GM18868 (cell line): Measurements from ENCODE around the gene SMARCA4.
A peak's percentile ranks its signal among the peaks of the same experiment; 100 is the strongest.
"Not testable (repeated sequence)": the region's sequence is repeated elsewhere in the genome, so short reads cannot be mapped to it uniquely, and the experiment has no call there.

Source experiments
- ATAC-seq: cut with Tn5 transposase; IDR thresholded peaks from one replicate; pipeline ENCODE4 v1.9.1; 2021; ENCODE audit warnings: mild to moderate bottlenecking, moderate library complexity; ENCODE audit not compliant: unreplicated experiment

Gene SMARCA4

GRCh38 chr19:11059511-11060358, 98.9 kb downstream of the SMARCA4 start:
- no peak for ATAC-seq

DNA sequence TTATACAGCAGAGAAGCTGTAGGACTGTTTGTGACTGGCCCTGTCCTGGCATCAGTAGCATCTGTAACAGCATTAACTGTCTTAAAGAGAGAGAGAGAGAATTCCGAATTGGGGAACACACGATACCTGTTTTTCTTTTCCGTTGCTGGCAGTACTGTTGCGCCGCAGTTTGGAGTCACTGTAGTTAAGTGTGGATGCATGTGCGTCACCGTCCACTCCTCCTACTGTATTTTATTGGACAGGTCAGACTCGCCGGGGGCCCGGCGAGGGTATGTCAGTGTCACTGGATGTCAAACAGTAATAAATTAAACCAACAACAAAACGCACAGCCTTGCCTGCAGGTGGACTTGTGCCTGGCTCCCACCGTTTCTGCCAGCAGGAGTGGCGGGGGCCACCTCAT, 101.1 kb downstream of the SMARCA4 start:
- no peak for ATAC-seq

DNA sequence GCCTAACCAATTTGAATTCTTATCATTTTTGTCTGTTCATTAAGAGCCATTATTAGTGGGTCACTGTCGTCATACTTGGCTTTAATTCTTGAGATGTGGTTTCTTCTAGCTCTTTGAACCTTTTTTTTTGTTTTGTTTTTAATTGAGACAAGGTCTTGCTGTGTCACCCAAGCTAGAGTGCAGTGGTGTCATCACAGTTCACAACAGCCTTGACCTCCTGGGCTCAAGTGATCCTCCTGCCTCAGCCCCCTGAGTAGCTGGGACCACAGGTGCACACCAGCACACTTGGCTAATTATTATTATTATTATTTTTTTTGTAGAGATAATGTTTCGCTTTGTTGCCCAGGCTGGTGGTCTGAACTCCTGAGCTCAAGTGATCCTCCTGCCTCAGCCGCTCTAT, 102.6 kb downstream of the SMARCA4 start:
- ATAC-seq = no peak

DNA sequence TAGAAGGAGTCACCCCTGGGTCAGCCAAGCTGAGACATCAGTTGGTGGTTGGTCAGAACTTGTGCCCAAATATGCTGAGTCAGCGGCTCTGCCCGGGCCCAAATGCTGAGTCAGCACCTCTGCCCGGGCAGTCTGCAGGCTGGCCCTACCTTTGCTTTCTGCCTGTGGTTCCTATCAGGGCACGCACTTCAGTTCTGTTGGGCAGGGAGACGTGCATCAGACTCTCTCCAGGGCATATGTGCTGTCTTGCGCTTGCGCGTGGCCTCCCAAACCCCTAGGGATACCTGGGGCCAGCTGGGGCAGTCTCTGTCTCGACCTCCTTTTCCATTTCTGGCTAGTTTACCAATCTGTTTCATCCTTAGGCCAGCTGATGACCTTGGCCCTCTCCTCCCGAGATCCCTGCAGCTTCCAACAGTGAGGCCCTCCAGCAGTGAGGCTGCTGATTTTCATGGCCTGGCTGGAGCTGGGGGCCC, 104.0 kb downstream of the SMARCA4 start:
- ATAC-seq = no peak

- ATAC-seq = no peak
Observed at GRCh38 chr19:11066326-11066725, 105.5 kb downstream of the SMARCA4 start.

DNA sequence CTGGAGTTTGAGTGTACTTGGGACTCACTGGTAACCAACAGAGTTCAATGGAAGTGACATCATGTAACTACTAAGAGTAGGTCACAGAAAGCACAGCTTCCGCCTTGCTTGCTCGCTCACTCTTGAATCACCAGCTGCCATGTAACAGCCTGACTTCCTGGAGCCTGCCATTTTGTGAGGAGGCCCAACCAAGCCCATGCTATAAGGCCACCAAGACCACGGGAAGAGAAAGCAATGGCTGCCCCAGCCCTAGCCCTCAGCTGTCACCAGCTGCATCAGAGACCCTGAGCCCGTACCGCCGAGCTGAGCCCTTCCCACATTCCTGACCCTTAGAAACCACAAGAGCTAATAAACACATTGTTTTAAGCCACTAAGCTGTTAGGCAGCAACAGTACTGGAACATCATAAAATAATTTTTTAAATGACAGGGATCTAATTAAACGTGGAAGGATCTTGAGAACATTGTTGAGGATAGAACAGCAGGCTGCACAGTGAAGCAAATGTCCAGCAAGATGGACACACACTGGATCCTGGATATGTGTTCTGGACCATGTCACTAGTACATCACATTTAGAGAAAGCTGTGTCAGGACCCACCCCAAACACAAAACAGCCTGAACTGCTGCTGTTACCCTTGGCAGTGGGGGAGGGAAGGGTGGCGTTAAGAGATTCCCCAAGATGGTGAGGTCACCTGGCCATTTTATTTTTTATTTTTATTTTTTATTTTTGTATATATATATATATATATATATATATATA, 106.7 kb downstream of the SMARCA4 start:
- no peak for ATAC-seq

GRCh38 chr19:11069561-11069960, 108.7 kb downstream of the SMARCA4 start:
- ATAC-seq = no peak

- ATAC-seq = no peak
Observed at GRCh38 chr19:11070123-11070522, 109.3 kb downstream of the SMARCA4 start.

- ATAC-seq = no peak
Observed at GRCh38 chr19:11073568-11073967, 112.7 kb downstream of the SMARCA4 start.

GRCh38 chr19:11076792-11077191, 116.0 kb downstream of the SMARCA4 start:
- ATAC-seq = not testable (repeated sequence)

DNA sequence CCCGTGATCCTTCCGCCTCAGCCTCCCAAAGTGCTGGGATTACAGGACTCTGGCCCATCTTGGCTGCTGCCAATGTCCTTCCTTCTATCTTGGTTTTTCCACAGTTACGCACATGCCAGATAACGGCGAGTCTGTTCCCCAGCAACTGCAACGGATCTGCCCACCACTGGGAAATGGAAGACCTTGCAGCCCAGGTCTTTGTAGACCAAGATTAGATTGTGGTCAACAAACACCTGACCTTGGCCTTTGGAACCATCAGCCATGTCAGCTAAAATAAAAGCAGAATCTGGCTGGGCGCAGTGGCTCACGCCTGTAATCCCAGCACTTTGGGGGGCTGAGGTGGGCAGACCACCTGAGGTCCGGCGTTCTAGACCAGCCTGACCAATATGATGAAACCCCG, 118.1 kb downstream of the SMARCA4 start:
- no peak for ATAC-seq

GRCh38 chr19:11079999-11080398, 119.2 kb downstream of the SMARCA4 start:
- no peak for ATAC-seq

DNA sequence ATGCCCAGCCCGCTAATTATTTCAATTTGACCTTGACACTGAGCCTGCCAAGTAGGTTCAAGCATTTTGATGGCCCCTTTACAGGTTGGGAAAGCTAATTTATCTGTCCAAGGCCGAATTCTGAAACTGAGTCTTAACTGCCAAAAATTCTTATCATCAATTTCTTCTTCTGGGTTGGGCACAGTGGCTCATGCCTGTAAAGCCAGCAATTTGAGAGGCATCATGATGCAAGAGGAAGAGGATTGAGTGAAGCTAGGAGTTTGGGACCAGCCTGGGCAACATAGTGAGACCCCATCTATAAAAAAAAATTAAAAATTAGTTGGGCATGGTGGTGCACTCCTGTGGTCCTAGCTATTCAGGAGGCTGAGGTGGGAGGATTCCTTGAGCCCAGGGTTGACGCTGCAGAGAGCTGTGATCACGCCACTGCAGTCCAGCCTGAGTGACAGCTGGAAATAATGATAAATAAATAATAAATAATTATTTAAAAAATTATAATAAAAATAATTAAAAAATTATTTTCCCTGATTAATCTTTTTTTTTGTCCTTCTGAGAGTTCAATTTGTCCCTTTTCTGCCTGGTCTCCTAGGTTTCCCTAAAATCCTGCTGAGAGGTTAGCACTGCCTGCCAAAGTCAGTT, 127.2 kb downstream of the SMARCA4 start:
- ATAC-seq = no peak

DNA sequence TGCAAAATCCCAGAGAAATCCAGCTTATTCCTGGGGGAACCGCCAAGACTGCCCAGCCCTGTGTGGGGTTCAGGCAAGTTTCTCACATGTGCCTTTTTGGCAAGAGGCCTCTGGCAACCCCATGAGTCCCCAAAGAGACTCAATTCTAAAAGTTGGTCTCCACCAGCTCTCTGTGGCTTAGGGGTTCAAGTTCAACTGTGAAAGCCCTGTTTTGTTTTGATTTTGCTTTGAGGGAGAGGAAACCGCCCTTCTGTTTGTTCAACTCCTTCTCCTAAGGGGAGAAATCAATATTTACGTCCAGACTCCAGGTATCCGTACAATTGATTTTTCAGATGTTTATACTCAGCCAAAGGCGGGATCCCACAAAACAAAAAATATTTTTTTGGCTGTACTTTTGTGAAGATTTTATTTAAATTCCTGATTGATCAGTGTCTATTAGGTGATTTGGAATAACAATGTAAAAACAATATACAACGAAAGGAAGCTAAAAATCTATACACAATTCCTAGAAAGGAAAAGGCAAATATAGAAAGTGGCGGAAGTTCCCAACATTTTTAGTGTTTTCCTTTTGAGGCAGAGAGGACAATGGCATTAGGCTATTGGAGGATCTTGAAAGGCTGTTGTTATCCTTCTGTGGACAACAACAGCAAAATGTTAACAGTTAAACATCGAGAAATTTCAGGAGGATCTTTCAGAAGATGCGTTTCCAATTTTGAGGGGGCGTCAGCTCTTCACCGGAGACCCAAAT, 127.8 kb downstream of the SMARCA4 start:
- no peak for ATAC-seq

DNA sequence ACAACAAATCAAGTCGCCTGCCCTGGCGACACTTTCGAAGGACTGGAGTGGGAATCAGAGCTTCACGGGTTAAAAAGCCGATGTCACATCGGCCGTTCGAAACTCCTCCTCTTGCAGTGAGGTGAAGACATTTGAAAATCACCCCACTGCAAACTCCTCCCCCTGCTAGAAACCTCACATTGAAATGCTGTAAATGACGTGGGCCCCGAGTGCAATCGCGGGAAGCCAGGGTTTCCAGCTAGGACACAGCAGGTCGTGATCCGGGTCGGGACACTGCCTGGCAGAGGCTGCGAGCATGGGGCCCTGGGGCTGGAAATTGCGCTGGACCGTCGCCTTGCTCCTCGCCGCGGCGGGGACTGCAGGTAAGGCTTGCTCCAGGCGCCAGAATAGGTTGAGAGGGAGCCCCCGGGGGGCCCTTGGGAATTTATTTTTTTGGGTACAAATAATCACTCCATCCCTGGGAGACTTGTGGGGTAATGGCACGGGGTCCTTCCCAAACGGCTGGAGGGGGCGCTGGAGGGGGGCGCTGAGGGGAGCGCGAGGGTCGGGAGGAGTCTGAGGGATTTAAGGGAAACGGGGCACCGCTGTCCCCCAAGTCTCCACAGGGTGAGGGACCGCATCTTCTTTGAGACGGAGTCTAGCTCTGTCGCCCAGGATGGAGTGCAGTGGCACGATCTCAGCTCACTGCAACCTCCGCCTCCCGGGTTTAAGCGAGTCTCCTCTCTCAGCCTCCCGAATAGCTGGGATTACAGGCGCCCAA, 128.6 kb downstream of the SMARCA4 start, which contains the start of gene LDLR:
Gene LDLR, plus strand, starts transcription at position 210 of the 760 bp plus-strand sequence. Its CDS starts 86 bp downstream, at position 296.
- ATAC-seq = no peak

GRCh38 chr19:11090014-11090263, 129.1 kb downstream of the SMARCA4 start:
- ATAC-seq = peak; percentile 3

DNA sequence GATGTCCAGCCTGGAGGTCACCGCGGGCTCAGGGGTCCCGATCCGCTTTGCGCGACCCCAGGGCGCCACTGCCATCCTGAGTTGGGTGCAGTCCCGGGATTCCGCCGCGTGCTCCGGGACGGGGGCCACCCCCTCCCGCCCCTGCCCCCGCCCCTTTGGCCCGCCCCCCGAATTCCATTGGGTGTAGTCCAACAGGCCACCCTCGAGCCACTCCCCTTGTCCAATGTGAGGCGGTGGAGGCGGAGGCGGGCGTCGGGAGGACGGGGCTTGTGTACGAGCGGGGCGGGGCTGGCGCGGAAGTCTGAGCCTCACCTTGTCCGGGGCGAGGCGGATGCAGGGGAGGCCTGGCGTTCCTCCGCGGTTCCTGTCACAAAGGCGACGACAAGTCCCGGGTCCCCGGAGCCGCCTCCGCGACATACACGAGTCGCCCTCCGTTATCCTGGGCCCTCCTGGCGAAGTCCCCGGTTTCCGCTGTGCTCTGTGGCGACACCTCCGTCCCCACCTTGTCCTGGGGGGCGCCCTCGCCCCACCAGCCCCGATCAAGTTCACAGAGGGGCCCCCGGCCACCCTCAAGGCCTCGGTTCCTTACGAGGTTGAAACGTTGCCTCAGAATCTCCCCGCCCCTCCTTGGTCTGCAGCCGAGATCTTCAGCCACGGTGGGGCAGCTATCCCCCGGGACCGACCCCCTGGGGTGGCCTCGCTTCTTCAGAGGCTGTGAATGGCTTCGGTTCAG, 129.6 kb downstream of the SMARCA4 start:
- peak; percentile 76 for ATAC-seq

DNA sequence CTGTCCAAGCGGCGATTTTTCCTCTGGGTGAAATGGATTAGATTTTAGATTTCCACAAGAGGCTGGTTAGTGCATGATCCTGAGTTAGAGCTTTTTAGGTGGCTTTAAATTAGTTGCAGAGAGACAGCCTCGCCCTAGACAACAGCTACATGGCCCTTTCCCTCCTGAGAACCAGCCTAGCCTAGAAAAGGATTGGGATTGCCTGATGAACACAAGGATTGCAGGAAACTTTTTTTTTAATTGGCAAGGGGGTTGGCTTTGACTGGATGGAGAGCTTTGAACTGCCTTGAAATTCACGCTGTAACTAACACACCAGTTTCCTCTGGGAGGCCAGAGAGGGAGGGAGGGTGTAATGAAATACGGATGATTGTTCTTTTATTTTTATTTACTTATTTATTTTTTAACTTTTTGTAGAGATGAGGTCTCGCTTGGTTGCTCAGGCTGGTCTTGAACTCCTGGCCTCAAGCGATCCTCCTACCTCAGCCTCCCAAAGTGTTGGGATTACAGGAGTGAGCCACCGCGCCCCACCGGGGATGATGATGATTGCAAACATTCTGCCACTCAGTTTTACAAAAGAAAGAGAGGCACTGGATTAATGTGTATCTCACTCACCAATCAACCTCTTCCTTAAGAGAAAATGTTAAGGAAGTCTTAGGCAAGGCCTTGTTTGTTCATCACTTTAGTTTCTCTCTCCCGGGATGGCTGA, 130.3 kb downstream of the SMARCA4 start:
- ATAC-seq = no peak

DNA sequence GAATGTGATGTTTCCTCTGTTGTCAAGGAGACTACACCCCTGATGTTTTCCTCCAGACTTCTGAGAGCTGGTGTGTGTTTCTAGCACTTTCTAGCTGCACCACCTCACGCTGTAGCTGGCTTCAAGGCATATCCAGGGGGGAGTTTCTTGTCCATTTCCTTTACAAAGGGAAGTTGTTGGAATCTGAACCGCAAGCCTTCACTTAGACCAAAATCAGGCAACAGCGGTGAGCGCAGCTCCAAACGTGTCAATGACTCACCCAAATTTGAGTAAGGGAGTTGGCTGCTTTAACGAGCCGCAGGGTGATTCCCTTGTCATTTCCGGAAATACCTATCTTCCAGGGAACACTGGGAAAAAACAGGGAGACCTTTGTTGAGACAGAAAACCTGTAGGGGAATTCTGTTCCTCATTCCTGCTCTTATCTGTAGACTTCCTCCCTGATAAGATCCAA, 130.9 kb downstream of the SMARCA4 start:
- no peak for ATAC-seq
